GM12873 (cell line): ENCODE measurements around the gene TM7SF2.

Source experiments
- TF ChIP-seq, protein P1 (sequence below): IDR thresholded peaks from 2 replicates; pipeline ENCODE4 v1.5.1; 2012; ENCODE audit warnings: low read depth, mild to moderate bottlenecking, moderate library complexity, low read length, control low read depth; ENCODE audit not compliant: insufficient read depth; ENCODE audit errors: missing control alignments

Gene TM7SF2

DNA sequence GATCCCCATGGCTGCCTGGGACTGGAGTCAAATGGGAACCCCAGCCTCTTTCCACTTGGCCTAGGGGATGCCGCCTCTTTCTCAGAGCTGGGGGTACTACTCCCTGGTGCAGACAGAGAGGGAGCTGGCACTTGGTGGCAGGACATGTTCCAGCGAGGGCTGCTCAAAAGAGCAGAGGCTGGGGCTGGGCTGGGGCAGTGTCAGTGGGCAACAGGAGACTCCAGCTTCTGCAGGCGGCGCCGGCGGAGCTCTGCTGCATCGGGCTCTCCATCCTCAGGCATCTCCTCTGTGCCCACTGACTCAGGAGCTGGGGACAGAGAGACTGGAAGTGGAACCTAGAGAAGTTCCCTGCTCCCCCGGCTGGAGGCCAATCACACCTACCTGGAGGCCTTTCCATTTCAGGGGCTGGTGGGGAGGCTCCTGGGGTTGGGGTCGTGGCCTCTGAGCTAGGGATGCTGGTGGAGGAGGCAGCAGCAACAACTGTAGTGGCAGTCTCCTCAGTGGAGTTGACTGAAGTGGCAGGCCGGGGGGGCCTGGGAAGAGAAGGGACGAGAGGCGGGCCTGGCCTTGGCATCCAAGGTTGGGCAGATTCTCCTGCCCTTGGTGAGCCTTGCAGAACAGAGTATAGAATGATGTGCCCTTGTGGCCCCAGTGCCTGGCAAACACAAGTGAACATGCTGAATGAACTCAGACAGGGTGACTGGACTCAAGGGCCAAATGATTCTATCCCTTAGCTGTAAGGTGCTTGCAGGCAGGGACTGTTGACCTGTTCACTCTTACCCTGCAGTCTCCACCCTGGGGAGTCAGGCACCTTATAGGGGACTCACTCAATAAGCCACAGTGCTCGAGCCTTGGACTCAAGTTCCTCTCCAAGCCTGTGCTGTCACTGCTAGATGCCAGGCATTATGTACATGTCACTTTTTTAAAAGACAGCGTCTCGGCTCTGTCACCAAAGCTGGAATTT is 16.8 kb downstream of the TM7SF2 start:
- TF ChIP-seq, protein P1, sequence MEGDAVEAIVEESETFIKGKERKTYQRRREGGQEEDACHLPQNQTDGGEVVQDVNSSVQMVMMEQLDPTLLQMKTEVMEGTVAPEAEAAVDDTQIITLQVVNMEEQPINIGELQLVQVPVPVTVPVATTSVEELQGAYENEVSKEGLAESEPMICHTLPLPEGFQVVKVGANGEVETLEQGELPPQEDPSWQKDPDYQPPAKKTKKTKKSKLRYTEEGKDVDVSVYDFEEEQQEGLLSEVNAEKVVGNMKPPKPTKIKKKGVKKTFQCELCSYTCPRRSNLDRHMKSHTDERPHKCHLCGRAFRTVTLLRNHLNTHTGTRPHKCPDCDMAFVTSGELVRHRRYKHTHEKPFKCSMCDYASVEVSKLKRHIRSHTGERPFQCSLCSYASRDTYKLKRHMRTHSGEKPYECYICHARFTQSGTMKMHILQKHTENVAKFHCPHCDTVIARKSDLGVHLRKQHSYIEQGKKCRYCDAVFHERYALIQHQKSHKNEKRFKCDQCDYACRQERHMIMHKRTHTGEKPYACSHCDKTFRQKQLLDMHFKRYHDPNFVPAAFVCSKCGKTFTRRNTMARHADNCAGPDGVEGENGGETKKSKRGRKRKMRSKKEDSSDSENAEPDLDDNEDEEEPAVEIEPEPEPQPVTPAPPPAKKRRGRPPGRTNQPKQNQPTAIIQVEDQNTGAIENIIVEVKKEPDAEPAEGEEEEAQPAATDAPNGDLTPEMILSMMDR: no peak

DNA sequence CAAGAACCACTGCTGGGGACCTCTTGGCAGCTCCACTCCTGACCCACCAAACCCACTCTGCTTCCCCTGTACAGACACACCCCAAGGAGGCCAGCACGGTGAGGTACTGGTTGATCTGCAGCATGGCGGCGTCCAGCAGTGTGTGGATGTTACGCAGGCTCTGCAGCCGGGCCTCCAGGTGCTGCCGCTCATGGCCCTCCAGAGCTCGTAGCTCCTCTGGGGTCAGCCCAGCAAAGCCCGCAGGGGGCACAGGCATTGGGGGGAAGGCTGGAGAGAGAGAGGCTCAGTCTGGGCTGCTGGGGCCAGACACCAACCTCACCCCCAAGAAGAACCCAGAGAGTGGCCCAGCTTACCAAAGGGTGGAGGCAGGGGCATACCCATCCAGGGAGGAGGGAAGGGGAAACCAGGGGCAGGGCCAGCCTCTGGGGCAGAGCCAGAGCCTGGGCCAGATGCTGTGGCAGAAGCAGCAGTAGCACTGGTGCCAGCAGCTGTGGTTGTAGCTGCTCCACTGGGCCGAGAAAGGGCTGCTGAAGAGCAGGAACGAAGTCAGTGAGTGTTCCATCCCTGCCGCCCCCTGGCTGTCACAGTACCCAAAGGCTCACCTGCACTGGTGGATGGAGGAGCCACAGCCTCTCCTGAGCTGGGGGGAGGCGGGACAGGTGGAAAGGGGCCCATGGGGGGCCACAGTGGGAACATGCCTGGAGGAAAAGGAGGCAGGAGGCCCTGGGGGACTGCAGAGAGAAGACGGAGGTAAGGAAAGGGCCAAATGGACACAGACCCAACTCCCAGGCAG is 18.2 kb downstream of the TM7SF2 start:
- TF ChIP-seq, protein P1: peak; percentile 8

DNA sequence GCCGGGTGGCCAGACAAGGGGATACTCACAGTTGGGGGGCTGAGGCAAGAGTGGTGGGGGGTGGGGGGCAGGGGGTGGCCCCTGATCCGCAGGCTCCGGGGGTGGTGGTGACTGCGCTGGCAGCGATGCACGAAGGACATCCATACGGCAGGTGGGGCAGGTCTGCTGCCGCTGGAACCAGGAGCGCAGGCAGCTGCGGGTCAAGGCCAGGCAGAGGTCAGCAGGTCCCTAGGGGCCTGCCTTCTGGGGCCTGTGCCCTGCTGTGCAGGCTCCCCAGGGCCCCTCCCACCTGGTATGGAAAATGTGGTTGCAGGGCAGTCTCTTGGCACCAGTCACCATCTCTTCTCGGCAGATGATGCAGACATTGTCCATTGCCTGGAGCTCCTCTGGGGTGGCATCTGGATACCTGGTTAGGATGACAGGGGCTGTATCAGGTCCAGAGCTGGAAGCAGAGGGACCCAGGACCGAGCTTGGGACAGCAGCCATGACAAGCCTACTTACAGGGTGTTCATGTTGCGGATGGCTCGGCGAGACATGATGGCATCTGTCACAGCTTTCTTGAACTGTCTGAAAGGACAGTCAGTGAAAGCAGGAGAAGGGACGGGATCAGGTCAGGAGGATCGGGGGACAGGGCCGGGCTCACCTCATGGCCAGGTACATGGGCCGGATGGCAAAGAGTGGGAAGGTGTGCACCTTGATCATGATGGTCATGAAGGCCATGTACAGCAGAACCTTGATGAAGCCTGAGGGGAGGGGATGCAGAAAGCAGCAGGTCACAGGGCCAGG is 19.2 kb downstream of the TM7SF2 start:
- TF ChIP-seq, protein P1: no peak

DNA sequence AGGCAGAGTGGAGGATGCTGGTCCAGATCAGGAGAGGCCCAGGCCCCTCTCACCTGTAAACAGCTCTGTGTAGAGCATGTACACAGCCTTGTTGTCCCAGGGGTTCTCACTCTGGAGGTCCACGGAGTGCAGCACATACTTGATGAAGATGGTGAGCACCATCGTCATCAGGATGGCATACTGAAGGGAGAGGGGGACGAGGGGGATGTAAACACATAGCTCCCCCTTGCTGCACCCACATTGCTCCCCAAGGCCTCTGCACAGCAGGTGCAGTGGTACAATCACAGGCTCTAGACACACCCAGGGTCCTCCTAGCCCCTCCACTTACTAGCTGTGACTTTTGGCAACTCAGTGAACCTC is 19.7 kb downstream of the TM7SF2 start:
- TF ChIP-seq, protein P1: no peak

DNA sequence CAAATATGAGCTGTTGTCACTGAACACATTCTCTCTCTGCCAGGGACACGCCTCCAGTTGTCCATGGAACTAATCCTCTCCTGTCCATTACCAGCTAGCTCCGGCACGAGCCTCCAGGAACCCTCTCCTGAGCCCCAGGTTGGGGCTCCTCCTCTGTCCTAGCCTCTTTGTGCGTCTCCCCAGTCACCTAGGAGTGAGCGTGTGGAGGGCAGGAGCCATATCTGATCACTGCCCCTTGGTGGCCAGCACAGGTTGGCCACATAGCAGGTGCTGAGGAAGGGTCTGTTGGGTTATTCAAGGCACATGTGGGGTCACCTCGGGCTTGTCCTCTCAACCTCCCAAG is 20.2 kb downstream of the TM7SF2 start:
- TF ChIP-seq, protein P1: no peak

DNA sequence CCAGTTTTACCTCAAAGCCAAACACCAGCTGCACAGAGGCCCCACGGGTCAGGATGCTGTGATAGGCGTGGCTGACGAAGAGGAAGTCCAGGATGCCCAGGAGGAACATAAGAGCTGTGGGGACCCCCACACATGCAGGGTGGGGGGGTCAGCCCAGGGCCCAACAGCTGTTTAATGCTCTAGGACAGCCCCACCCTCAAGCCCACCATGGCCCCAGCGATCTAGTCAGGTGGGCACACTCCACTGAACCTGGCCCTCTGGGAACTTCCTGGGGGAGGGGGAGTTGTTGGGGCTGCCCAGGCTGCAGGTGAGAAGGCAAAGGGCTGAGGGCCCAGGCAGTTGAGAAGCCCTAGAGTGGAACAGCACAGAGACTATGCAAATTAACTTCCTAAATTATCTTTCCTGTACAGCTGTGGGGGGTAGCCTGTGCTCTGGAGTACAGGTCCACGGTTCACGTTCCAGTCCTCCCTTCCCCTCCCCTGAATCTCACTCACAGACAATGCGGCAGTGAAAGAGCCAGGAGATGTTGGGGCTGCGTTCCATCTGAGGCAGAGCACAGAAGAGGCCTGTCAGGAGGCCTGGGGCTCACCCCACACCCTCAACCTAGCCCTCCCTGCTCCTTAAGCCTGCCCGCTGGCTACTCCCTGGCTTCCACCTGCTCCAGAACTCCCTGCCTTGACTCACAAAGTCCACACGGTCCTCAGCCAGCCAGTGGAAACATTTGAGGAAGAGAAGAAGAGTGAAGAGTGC is 20.7 kb downstream of the TM7SF2 start:
- TF ChIP-seq, protein P1: no peak
